DMS153 treated with DMSO at 0.1 percent for 48 hours (cell line): ENCODE results near the gene FOXK1.
"Not testable (repeated sequence)": the region's sequence is repeated elsewhere in the genome, so short reads cannot be mapped to it uniquely, and the experiment has no call there.

Experiments used
- DNase-seq: peaks from one replicate; lab custom pipeline; 2025; ENCODE audit not compliant: unreplicated experiment; lab: John Stamatoyannopoulos, UW

Gene FOXK1

GRCh38 chr7:4797858-4798705, 116.0 kb downstream of the FOXK1 start:
- DNase-seq, result peak; percentile 11

GRCh38 chr7:4798706-4799235, 116.7 kb downstream of the FOXK1 start:
- DNase-seq, result no peak

GRCh38 chr7:4799508-4800268, 117.6 kb downstream of the FOXK1 start:
- DNase-seq, result no peak

GRCh38 chr7:4800487-4800886, 118.4 kb downstream of the FOXK1 start:
- no peak for DNase-seq

- no peak for DNase-seq
Observed at GRCh38 chr7:4800926-4801838, 119.1 kb downstream of the FOXK1 start.

GRCh38 chr7:4801839-4802231, 119.7 kb downstream of the FOXK1 start:
- DNase-seq, result no peak

- DNase-seq, result not testable (repeated sequence)
Observed at GRCh38 chr7:4802577-4802976, 120.5 kb downstream of the FOXK1 start.

GRCh38 chr7:4803397-4804241, 121.5 kb downstream of the FOXK1 start:
- DNase-seq, result no peak

- DNase-seq, result no peak
Observed at GRCh38 chr7:4805110-4805983, 123.3 kb downstream of the FOXK1 start.

- DNase-seq, result no peak
Observed at GRCh38 chr7:4805984-4806300, 123.8 kb downstream of the FOXK1 start.

- DNase-seq, result no peak
Observed at GRCh38 chr7:4806983-4807597, 125.0 kb downstream of the FOXK1 start.

- no peak for DNase-seq
Observed at GRCh38 chr7:4807598-4808016, 125.5 kb downstream of the FOXK1 start.

GRCh38 chr7:4808026-4808425, 125.9 kb downstream of the FOXK1 start:
- no peak for DNase-seq

- no peak for DNase-seq
Observed at GRCh38 chr7:4808565-4808964, 126.5 kb downstream of the FOXK1 start.

GRCh38 chr7:4809091-4809591, 127.0 kb downstream of the FOXK1 start:
- no peak for DNase-seq

- DNase-seq, result no peak
Observed at GRCh38 chr7:4809666-4810065, 127.6 kb downstream of the FOXK1 start.

- no peak for DNase-seq
Observed at GRCh38 chr7:4814433-4814832, 132.3 kb downstream of the FOXK1 start.

GRCh38 chr7:4815121-4815520, 133.0 kb downstream of the FOXK1 start:
- DNase-seq, result no peak
